ENCODE data around the gene RNF187. TPM values are rescaled to one million over a fixed set of nuclear protein-coding genes. Genes with fewer than 3 reads are reported as not detected.

The RNF187 gene
- total RNA-seq, 4 donors from 2014 or later = 75.8 to 106 (median 80.1) TPM

DNA sequence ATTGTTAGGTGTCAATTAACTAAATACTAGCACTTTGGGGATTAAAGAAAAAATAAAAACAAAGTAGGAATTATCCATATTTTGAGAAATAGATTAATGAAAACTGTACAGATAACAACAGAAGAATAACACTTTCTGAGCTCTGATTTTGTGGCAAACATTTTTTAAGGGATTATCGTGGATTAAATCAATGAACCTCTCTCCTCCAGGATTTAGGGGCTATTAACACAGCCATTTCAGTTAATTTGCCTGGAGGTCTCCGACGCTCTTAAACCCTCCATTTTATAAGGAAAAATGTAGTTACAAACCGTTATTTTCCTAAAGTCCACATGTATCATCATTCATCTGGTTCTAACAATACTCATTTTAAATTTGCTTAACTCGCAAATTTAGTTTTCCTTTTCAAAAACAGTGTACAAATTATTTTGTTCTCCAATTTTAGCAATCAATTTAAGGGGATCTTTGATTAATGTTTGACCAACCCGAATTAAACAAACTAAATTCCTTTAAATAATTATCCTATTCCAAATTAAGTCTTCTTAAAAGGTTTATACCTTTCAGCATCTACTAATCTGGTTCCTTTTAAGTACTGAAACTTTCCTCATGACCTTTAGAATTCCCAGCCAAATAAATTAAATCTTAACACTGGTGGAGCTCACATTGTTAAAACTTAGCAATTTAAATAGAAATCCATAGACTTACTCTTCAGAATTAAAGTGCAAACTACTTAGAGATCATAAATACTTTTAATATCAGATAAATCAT lies 30.7 kb upstream of the RNF187 start:
- TF ChIP-seq, protein P1, sequence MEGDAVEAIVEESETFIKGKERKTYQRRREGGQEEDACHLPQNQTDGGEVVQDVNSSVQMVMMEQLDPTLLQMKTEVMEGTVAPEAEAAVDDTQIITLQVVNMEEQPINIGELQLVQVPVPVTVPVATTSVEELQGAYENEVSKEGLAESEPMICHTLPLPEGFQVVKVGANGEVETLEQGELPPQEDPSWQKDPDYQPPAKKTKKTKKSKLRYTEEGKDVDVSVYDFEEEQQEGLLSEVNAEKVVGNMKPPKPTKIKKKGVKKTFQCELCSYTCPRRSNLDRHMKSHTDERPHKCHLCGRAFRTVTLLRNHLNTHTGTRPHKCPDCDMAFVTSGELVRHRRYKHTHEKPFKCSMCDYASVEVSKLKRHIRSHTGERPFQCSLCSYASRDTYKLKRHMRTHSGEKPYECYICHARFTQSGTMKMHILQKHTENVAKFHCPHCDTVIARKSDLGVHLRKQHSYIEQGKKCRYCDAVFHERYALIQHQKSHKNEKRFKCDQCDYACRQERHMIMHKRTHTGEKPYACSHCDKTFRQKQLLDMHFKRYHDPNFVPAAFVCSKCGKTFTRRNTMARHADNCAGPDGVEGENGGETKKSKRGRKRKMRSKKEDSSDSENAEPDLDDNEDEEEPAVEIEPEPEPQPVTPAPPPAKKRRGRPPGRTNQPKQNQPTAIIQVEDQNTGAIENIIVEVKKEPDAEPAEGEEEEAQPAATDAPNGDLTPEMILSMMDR (IDR thresholded peaks at IDR 0.05) = no peak
- no peak for TF ChIP-seq POLR2A (IDR thresholded peaks at IDR 0.05)
- no peak for DNase-seq (ENCODE audit: low spot score in 2 of 2)
- intact Hi-C loops (cut with DNase I; ENCODE audit: low total_unique reads) = no loop called here
- no peak overlapping the region for H3K4me3 ChIP-seq (ENCODE audit: low read depth, poor library complexity, severe bottlenecking)
- 70 to 73% methylated on average over 6 of the region's 6 CpGs for WGBS, 2 donors

DNA sequence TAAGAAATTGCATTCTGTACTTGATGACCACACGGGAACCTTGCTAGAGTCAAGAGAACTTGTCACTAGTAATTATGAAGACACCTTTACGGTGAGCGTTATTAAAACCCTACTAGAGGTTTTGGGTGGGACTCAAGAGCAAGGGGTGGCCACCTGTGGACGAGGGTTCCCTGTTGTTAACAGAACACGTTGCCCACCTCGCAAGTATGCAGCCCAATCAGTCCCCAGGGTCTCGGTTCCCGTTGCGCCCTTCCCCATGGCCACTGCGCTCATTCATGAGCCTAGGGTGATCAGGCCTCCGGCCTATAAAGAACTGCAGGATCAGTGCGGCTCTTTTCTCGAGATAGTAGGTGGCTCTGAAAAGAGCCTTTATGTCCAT lies 30.2 kb upstream of the RNF187 start:
- H3K4me3 ChIP-seq (ENCODE audit: low read depth, poor library complexity, severe bottlenecking) = peak overlapping the region; percentile 49
- no peak for TF ChIP-seq POLR2A (IDR thresholded peaks at IDR 0.05)
- TF ChIP-seq, protein P1 (IDR thresholded peaks at IDR 0.05) = no peak
- WGBS, 2 donors = 15 to 16% methylated on average over 13 of the region's 13 CpGs
- no peak for DNase-seq (ENCODE audit: low spot score in 2 of 2)
- intact Hi-C loops (cut with DNase I; ENCODE audit: low total_unique reads) = no loop called here

DNA sequence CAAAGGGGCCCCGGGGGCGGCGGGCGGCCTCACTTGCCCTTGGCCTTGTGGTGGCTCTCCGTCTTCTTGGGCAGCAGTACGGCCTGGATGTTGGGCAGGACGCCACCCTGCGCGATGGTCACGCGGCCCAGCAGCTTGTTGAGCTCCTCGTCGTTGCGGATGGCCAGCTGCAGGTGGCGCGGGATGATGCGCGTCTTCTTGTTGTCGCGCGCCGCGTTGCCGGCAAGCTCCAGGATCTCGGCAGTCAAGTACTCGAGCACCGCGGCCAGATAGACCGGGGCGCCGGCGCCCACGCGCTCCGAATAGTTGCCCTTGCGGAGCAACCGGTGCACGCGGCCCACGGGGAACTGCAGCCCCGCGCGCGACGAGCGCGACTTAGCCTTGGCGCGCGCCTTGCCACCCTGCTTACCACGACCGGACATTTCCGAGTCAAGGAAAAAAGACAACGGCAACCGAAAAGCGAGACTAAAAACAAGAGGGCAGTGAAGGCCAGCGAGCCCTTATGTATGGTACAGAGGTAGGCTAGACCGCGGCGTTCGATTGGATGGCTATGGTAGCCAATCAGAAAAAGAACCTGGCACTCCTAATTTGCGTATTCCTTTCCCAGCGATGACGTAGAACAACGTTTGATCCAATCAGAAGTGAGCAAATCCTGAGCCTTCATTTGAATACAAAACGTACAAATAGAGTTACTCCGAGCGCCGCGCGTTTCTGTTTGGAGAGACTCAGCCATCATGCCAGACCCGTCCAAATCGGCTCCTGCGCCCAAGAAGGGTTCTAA lies 29.6 kb upstream of the RNF187 start:
- WGBS, 2 donors = 1% methylated on average over 48 to 70 of the region's 74 CpGs
- intact Hi-C loops (cut with DNase I; ENCODE audit: low total_unique reads) = no loop called here
- TF ChIP-seq POLR2A (IDR thresholded peaks at IDR 0.05) = no peak
- TF ChIP-seq, protein P1 (IDR thresholded peaks at IDR 0.05) = no peak
- peak; percentile 91 to 96 for DNase-seq (ENCODE audit: low spot score in 2 of 2)
- peak overlapping the region; percentile 49 for H3K4me3 ChIP-seq (ENCODE audit: low read depth, poor library complexity, severe bottlenecking)

DNA sequence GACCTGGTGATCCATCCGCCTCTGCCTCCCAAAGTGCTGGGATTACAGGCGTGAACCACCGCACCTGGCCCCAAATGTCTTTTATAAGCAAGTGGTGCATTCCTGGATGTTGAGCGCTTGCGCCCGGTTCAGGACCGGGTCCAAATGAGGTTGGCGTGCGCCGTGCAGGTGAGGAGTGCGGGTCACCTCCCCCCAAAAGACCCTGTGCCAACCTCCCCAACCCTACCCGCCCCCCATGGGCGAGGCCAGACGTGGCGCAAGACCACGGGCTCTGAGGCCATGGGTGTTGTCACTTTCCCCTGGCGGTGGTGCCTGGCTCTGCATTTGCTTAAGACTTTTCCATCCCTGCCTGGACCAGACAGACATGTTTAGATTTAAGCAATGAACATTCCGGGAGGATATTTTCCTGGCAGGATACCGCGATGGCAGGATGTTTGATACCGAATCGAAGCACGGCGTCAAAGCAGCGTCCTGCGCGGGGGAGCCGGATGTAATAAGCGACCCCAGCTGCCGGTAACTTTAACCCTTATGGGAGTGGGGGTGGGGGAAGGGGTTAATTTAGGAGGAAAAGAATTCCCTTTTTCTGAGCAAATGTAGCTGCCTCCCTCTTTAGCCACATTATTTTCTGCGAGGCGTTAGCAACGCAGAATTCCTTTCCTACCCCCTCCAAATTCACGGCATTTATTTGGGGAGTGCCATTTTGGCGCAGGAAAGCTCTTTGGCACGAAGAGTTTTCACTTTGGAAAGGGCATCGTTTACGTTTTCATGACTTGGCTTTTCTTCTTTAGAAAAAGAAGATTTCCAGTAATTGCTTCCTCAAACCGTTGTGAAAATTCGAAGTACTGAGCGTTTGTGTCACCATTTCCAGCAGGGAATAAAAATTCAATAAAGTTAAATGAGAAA lies 27.8 kb upstream of the RNF187 start:
- 4 to 5% methylated on average over 41 of the region's 41 CpGs for WGBS, 2 donors
- peak; percentile 52 to 93 for DNase-seq (ENCODE audit: low spot score in 2 of 2)
- TF ChIP-seq, protein P1 (IDR thresholded peaks at IDR 0.05) = no peak
- no peak for TF ChIP-seq POLR2A (IDR thresholded peaks at IDR 0.05)
- intact Hi-C loops (cut with DNase I; ENCODE audit: low total_unique reads) = no loop called here
- H3K4me3 ChIP-seq (ENCODE audit: low read depth, poor library complexity, severe bottlenecking) = no peak overlapping the region

DNA sequence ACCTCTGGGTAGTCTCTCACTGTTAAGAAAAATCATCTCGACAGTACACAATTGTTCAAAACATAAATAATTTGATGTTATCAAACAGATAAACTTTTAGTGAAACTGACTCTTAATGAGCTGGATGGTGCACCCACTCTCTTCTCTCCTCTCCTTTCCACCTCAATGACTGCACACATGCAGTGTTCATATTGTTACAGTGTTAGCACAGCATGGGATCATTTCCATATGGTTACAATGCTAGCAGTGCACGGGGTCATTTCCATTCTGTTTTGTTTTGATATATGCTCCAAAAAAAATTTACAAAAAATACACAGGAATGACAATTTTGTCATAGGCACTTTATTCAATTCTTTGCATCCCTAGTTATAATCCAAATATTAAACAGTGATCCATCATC lies 26.4 kb upstream of the RNF187 start:
- no peak for DNase-seq (ENCODE audit: low spot score in 2 of 2)
- intact Hi-C loops (cut with DNase I; ENCODE audit: low total_unique reads) = no loop called here
- H3K4me3 ChIP-seq (ENCODE audit: low read depth, poor library complexity, severe bottlenecking) = no peak overlapping the region
- no peak for TF ChIP-seq POLR2A (IDR thresholded peaks at IDR 0.05)
- TF ChIP-seq, protein P1 (IDR thresholded peaks at IDR 0.05) = no peak
- 81 to 82% methylated on average over 2 of the region's 2 CpGs for WGBS, 2 donors

Measured in lower leg skin (tissue), 4 donors.